A673 (cell line): ENCODE measurements around the gene HS1BP3. TPM values are rescaled to one million over a fixed set of nuclear protein-coding genes. Genes with fewer than 3 reads are reported as not detected.

Experiments
- BruUV-seq: library from RNA; stranded (reverse); fragments of 400-500 nt; replicated peaks from 2 replicates; lab custom pipeline; 2021; lab: Mats Ljungman, UMichigan
- CTCF ChIA-PET: fragments of 300-600 bp; sonication (Branson Sonifier 250); formaldehyde crosslinking; loops from one replicate; lab custom pipeline; 2022; ENCODE audit warnings: antibody characterized with exemption; lab: Charles Lee
- POLR2A ChIA-PET: fragments of 300-600 bp; sonication (Branson Sonifier 250); formaldehyde crosslinking; loops from one replicate; lab custom pipeline; 2022; ENCODE audit warnings: antibody characterized with exemption; ENCODE audit not compliant: low non-redundant PET; lab: Charles Lee
- DNase-seq: peaks from one replicate; pipeline ENCODE4 v3.0.0-alpha.2; 2015; ENCODE audit warnings: low spot score
- H3K27ac ChIP-seq: fragments of 200-600 bp; sonication (generic); 2 replicates; pipeline ENCODE4 v1.5.1; 2016; ENCODE audit warnings: mixed run types, low read depth, mild to moderate bottlenecking, mixed read lengths, antibody characterized with exemption, low read length; ENCODE audit not compliant: poor library complexity, severe bottlenecking
- H3K27me3 ChIP-seq: fragments of 200-600 bp; sonication (generic); replicated peaks from 2 replicates; pipeline ENCODE4 v1.6.1; 2017; ENCODE audit warnings: mixed run types, low read depth, mild to moderate bottlenecking, mixed read lengths, antibody characterized with exemption, low read length; ENCODE audit not compliant: insufficient read depth, poor library complexity
- H3K36me3 ChIP-seq: fragments of 200-600 bp; sonication (generic); 2 replicates; pipeline ENCODE4 v1.6.1; 2016; ENCODE audit warnings: mixed run types, mild to moderate bottlenecking, mixed read lengths, antibody characterized with exemption, low read length; ENCODE audit not compliant: insufficient read depth, poor library complexity, severe bottlenecking
- H3K4me1 ChIP-seq: fragments of 200-600 bp; sonication (generic); 2 replicates; pipeline ENCODE4 v1.6.1; 2017; ENCODE audit warnings: mixed run types, mild to moderate bottlenecking, mixed read lengths, antibody characterized with exemption, low read length; ENCODE audit not compliant: insufficient read depth, poor library complexity, severe bottlenecking
- H3K4me3 ChIP-seq: fragments of 200-600 bp; sonication (generic); 2 replicates; pipeline ENCODE4 v1.5.1; 2016; ENCODE audit warnings: low read depth, mixed run types, mild to moderate bottlenecking, mixed read lengths, low read length; ENCODE audit not compliant: poor library complexity, severe bottlenecking
- H3K9me3 ChIP-seq: fragments of 200-600 bp; sonication (generic); 2 replicates; pipeline ENCODE4 v1.6.1; 2016; ENCODE audit warnings: mixed run types, low read depth, mild to moderate bottlenecking, mixed read lengths, antibody characterized with exemption, low read length; ENCODE audit not compliant: poor library complexity, severe bottlenecking
- CTCF ChIP-seq: fragments of 300-800, 200-600 bp; sonication (generic); conservative IDR thresholded peaks from 2 replicates; pipeline ENCODE4 v1.5.1; 2017; ENCODE audit warnings: low read depth, mild to moderate bottlenecking, antibody characterized with exemption, low read length, moderate library complexity, mixed read lengths
- EZH2 ChIP-seq: fragments of 200-600 bp; sonication (generic); IDR thresholded peaks from 2 replicates; pipeline ENCODE4 v1.6.1; 2017; ENCODE audit warnings: borderline replicate concordance, low read depth, mild to moderate bottlenecking, mixed read lengths, antibody characterized with exemption, low read length; ENCODE audit not compliant: poor library complexity, severe bottlenecking
- intact Hi-C: fragments of 100-400 bp; cut with micrococcal nuclease; formaldehyde crosslinking; loops from one replicate; pipeline ENCODE4 v1.10.0; 2022; ENCODE audit not compliant: unreplicated experiment
- total RNA-seq: library from RNA; stranded (reverse); gene quantifications from 2 replicates; pipeline ENCODE4 v1.2.3, GENCODE V29; 2021

Gene HS1BP3
- total RNA-seq, 1 experiment from 2014 or later, result 12.6 TPM

DNA sequence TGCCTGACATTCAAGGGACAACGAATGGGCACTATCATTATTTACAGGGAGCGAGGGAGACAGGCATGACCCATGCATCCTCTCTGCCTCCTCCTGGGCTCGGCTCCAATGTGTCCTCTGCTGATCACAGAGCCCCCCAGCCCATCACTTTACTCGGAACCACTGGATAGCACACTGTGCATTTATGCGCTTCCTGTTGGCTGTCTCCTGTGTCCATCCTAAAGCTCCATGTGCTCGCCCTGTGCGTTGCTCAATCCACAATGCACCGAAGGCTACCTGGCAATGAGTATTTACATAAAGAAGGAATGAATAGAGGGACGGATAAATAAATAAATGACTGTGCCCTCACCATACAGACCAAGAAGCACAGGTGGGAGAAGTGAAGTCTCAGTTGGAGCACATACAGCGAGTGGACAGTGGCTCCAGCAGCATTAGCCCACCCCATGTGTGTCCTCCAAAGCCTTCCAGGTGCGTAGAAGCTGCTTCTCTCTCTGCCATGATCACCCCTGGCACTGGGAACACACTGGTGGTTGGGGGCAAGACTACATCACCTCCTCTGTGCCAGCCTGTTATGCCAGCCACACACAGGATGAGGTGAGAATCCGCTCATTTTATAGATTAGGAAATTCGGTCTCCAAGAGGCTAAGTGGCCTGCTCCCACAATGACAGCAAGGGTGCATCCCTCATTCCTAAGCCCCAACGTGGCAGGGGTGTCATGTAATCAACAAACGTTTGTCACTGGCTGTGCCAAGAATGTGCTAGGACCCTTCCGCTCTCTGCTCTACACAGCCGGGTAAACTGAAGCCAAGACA is 13.7 kb upstream of the HS1BP3 start:
- no TSS peak for BruUV-seq
- H3K27ac ChIP-seq, result no peak overlapping the region
- H3K36me3 ChIP-seq, result no peaks in the 10 kb centered on the region
- CTCF ChIA-PET, result no interaction called here
- H3K4me1 ChIP-seq, result peaks cover 6% of the 10 kb centered on the region
- no peaks in the 10 kb centered on the region for H3K9me3 ChIP-seq
- TF ChIP-seq CTCF, result no peak
- peaks cover 95% of the 10 kb centered on the region for H3K27me3 ChIP-seq
- DNase-seq, result no peak
- H3K4me3 ChIP-seq, result no peak overlapping the region
- POLR2A ChIA-PET, result no interaction called here
- intact Hi-C loops, result loop anchor here (5.0 kb wide), 2 partner anchors 363 to 653 kb away; no protein-coding TSS in a partner anchor

GRCh38 chr2:20664071-20664390 is 13.1 kb upstream of the HS1BP3 start:
- TF ChIP-seq CTCF (no peak), EZH2 (no peak)
- Histone ChIP-seq H3K36me3 (no peaks in the 10 kb centered on the region), H3K4me1 (peaks cover 6% of the 10 kb centered on the region), H3K9me3 (no peaks in the 10 kb centered on the region), H3K27ac (no peak overlapping the region), H3K4me3 (no peak overlapping the region), H3K27me3 (peaks cover 95% of the 10 kb centered on the region)
- ChIA-PET POLR2A (no interaction called here), CTCF (no interaction called here)
- no TSS peak for BruUV-seq
- intact Hi-C loops, result loop anchor here (5.0 kb wide), 2 partner anchors 363 to 653 kb away; no protein-coding TSS in a partner anchor
- no peak for DNase-seq

GRCh38 chr2:20663196-20664070 is 12.5 kb upstream of the HS1BP3 start:
- no TSS peak for BruUV-seq
- TF ChIP-seq CTCF (no peak), EZH2 (no peak)

More at GRCh38 chr2:20663196-20664070, 12.5 kb upstream of the HS1BP3 start:
- CTCF ChIA-PET, result interaction anchor here (0.7 kb wide), 1 partner anchor 11 kb away, joined by 5 read pairs; no protein-coding TSS in a partner anchor
- intact Hi-C loops, result loop anchor here (5.0 kb wide), 2 partner anchors 364 to 654 kb away; no protein-coding TSS in a partner anchor
- no peak for DNase-seq
- H3K9me3 ChIP-seq, result no peaks in the 10 kb centered on the region
- no peak overlapping the region for H3K4me3 ChIP-seq
- POLR2A ChIA-PET, result no interaction called here
- H3K27ac ChIP-seq, result no peak overlapping the region
- no peaks in the 10 kb centered on the region for H3K36me3 ChIP-seq
- peaks cover 94% of the 10 kb centered on the region for H3K27me3 ChIP-seq
- peaks cover 6% of the 10 kb centered on the region for H3K4me1 ChIP-seq
